NCI-H1048 (cell line): ENCODE measurements around the gene PLEKHH2.
A peak's percentile ranks its signal among the peaks of the same experiment; 100 is the strongest.
"Not testable (repeated sequence)": the region's sequence is repeated elsewhere in the genome, so short reads cannot be mapped to it uniquely, and the experiment has no call there.

Experiments
- DNase-seq: peaks from one replicate; lab custom pipeline; 2025; lab: John Stamatoyannopoulos, UW

PLEKHH2 gene

GRCh38 chr2:43637030-43637803 lies at the start of gene PLEKHH2:
TSS of gene PLEKHH2 (plus strand) at chr2:43637260. CDS start at chr2:43644674, 7,414 bp downstream.
- DNase-seq: peak; percentile 62

GRCh38 chr2:43592443-43592842 lies 44.6 kb upstream of the PLEKHH2 start:
- no peak for DNase-seq

- DNase-seq: no peak
These were observed 43.8 kb upstream of the PLEKHH2 start for GRCh38 chr2:43593254-43593653.

GRCh38 chr2:43594875-43595274 lies 42.2 kb upstream of the PLEKHH2 start:
- no peak for DNase-seq

- DNase-seq: peak; percentile 98
These were observed 41.3 kb upstream of the PLEKHH2 start, which contains the start of gene THADA for GRCh38 chr2:43595603-43596412. TSS of gene THADA (minus strand) at chr2:43596038. CDS start at chr2:43592392, 3,646 bp downstream.

- not testable (repeated sequence) for DNase-seq
These were observed 36.5 kb upstream of the PLEKHH2 start for GRCh38 chr2:43600596-43600995.

GRCh38 chr2:43604674-43605073 lies 32.4 kb upstream of the PLEKHH2 start:
- no peak for DNase-seq

GRCh38 chr2:43605079-43605655 lies 31.9 kb upstream of the PLEKHH2 start:
- no peak for DNase-seq

- DNase-seq: no peak
These were observed 31.2 kb upstream of the PLEKHH2 start for GRCh38 chr2:43605851-43606250.

GRCh38 chr2:43609290-43609918 lies 27.7 kb upstream of the PLEKHH2 start:
- no peak for DNase-seq

GRCh38 chr2:43610361-43610760 lies 26.7 kb upstream of the PLEKHH2 start:
- no peak for DNase-seq

- DNase-seq: peak; percentile 62
These were observed 24.8 kb upstream of the PLEKHH2 start for GRCh38 chr2:43611987-43612894.

GRCh38 chr2:43612944-43613343 lies 24.1 kb upstream of the PLEKHH2 start:
- no peak for DNase-seq

- DNase-seq: no peak
These were observed 19.9 kb upstream of the PLEKHH2 start for GRCh38 chr2:43616967-43617680.

- DNase-seq: no peak
These were observed 17.5 kb upstream of the PLEKHH2 start for GRCh38 chr2:43619511-43619910.

- DNase-seq: no peak
These were observed 14.1 kb upstream of the PLEKHH2 start for GRCh38 chr2:43622931-43623451.

- DNase-seq: no peak
These were observed 5.3 kb upstream of the PLEKHH2 start for GRCh38 chr2:43631618-43632317.

- DNase-seq: peak; percentile 30
These were observed 2.3 kb upstream of the PLEKHH2 start for GRCh38 chr2:43634604-43635306.

- DNase-seq: not testable (repeated sequence)
These were observed 907 bp upstream of the PLEKHH2 start for GRCh38 chr2:43636153-43636552.
